Measurements from ENCODE around the gene RBM46.
"Not testable (repeated sequence)": the region's sequence is repeated elsewhere in the genome, so short reads cannot be mapped to it uniquely, and the experiment has no call there.

The RBM46 gene

DNA sequence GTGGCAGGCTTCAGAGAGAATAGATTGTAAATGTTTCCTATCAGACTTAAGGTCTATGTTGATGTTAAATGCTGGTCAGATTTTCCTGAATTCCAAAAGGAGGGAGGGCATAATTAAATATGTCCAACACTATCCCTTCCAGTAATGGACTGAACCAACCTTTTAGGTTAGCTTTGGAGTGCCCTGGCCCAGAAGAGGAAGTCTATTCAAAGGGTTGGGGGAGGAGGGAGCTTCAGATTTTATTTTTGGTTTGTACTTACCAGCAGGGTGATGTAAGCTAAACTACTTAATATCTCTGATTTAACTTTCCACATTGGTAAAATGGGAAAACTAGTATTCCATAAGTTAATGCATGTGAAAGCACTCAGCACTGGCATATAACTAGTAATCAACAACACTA lies 91.1 kb downstream of the RBM46 start:
- TF ChIP-seq Cebpa-rat (IDR thresholded peaks at IDR 0.05): no peak
- Histone ChIP-seq H3K27ac (no peak overlapping the region), H3K9ac (no peak overlapping the region), H3K4me2 (no peak overlapping the region), H3K9me3 (replicated peaks in 1 of 11) (peaks cover 29 to 53% (median 45%) of the 10 kb centered on the region in 11 experiments), H3K36me3 (no peaks in the 10 kb centered on the region), H3K27me3 (no peaks in the 10 kb centered on the region), H3K4me3 (no peak overlapping the region), H4K20me1 (no peaks in the 10 kb centered on the region), H3K4me1 (no peaks in the 10 kb centered on the region)

DNA sequence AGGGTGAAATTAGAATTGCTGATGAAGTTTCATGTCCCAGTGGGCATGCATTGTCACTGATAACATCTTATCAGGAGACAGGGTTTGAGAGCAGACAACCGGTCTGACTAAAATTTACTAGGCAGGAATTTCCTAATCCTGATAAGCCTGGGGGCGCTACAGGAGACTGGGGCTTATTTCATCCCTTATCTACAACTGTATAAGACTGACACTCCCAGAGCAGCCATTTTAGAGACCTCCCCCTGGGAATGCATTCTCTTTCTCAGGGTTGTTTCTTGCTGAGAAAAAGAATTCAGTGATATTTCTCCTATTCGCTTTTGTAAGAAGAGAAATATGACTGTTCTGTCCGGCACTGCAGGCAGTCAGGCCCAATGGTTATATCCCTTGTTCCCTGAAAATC lies 93.0 kb downstream of the RBM46 start:
- H4K20me1 ChIP-seq, H3K27me3 ChIP-seq, H3K4me3 ChIP-seq, H3K36me3 ChIP-seq, H3K4me1 ChIP-seq, H3K4me2 ChIP-seq, H3K9ac ChIP-seq, H3K27ac ChIP-seq: not testable (repeated sequence)
- H3K9me3 ChIP-seq (replicated peaks in 1 of 11): peaks cover 29 to 53% (median 48%) of the 10 kb centered on the region in 11 experiments

DNA sequence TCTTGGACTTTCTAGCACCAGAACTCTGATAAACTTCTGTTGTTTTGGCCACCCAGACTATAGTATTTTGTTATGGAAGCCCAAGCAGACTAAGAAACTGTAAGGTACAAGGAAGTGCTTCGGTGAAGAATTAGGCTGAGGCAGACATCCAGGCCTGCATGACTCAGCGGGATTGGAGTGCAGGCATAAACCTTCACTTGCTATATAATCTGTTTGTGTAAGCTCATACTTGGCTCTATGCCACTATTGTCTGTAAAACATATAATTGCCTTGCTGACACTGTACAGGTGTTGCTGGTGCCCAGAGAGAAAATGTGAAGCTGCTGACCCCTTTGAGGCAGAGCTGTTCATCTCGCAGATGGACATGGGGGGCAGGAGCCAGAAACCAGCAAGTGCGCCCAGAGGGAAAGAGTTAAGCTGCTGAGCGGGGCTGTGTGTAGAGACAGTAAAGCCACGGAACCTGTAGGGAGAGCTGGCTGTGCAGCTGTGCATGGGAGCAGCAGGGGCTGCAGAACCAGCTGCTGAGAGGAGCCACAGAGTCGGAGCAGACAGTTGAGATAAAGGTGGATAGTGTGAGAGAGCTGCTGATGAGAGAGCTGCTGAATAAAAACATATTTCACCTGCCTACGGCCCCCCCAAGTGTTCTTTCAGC lies 96.2 kb downstream of the RBM46 start:
- no peak overlapping the region for H3K27ac ChIP-seq
- H3K9ac ChIP-seq: no peak overlapping the region
- no peaks in the 10 kb centered on the region for H4K20me1 ChIP-seq
- peaks cover 25 to 47% (median 42%) of the 10 kb centered on the region in 11 experiments for H3K9me3 ChIP-seq (replicated peaks in 1 of 11)
- H3K36me3 ChIP-seq: no peaks in the 10 kb centered on the region
- no peaks in the 10 kb centered on the region for H3K4me1 ChIP-seq
- no peak overlapping the region for H3K4me3 ChIP-seq
- no peaks in the 10 kb centered on the region for H3K27me3 ChIP-seq
- no peak overlapping the region for H3K4me2 ChIP-seq
- no peak for TF ChIP-seq Cebpa-rat (IDR thresholded peaks at IDR 0.05)
